SKM-1 (cell line): ENCODE data around the gene FGD6.
"Not testable (repeated sequence)": the region's sequence is repeated elsewhere in the genome, so short reads cannot be mapped to it uniquely, and the experiment has no call there.

Experiments
- DNase-seq: peaks from one replicate; lab custom pipeline; 2025; ENCODE audit not compliant: unreplicated experiment; lab: John Stamatoyannopoulos, UW

The FGD6 gene

GRCh38 chr12:95130096-95130495 lies 87.2 kb downstream of the FGD6 start:
- DNase-seq: no peak

GRCh38 chr12:95129115-95129514 lies 88.2 kb downstream of the FGD6 start:
- no peak for DNase-seq

- DNase-seq: no peak
Measured at GRCh38 chr12:95126736-95127135, 90.5 kb downstream of the FGD6 start.

- no peak for DNase-seq
Measured at GRCh38 chr12:95126076-95126475, 91.2 kb downstream of the FGD6 start.

GRCh38 chr12:95124106-95124505 lies 93.2 kb downstream of the FGD6 start:
- DNase-seq: no peak

- DNase-seq: no peak
Measured at GRCh38 chr12:95118788-95119179, 98.5 kb downstream of the FGD6 start.

- no peak for DNase-seq
Measured at GRCh38 chr12:95118138-95118787, 99.0 kb downstream of the FGD6 start.

GRCh38 chr12:95117178-95117599 lies 100.1 kb downstream of the FGD6 start:
- peak; percentile 3 for DNase-seq

- no peak for DNase-seq
Measured at GRCh38 chr12:95116773-95117172, 100.5 kb downstream of the FGD6 start.

GRCh38 chr12:95116341-95116740 lies 100.9 kb downstream of the FGD6 start:
- no peak for DNase-seq

- DNase-seq: no peak
Measured at GRCh38 chr12:95115641-95116040, 101.6 kb downstream of the FGD6 start.

- DNase-seq: no peak
Measured at GRCh38 chr12:95114766-95115405, 102.4 kb downstream of the FGD6 start.

GRCh38 chr12:95107362-95107761 lies 109.9 kb downstream of the FGD6 start:
- no peak for DNase-seq

- DNase-seq: no peak
Measured at GRCh38 chr12:95105540-95105939, 111.7 kb downstream of the FGD6 start.

- no peak for DNase-seq
Measured at GRCh38 chr12:95104919-95105452, 112.3 kb downstream of the FGD6 start.

- no peak for DNase-seq
Measured at GRCh38 chr12:95102916-95103671, 114.2 kb downstream of the FGD6 start.

GRCh38 chr12:95101957-95102356 lies 115.3 kb downstream of the FGD6 start:
- not testable (repeated sequence) for DNase-seq

- no peak for DNase-seq
Measured at GRCh38 chr12:95100264-95101190, 116.7 kb downstream of the FGD6 start.

GRCh38 chr12:95099270-95099790 lies 117.9 kb downstream of the FGD6 start:
- DNase-seq: no peak

GRCh38 chr12:95096852-95097251 lies 120.4 kb downstream of the FGD6 start:
- DNase-seq: no peak

- no peak for DNase-seq
Measured at GRCh38 chr12:95096378-95096777, 120.9 kb downstream of the FGD6 start.
